Endodermal cell (in vitro differentiated cells): ENCODE data around the gene EEF1B2. TPM values are rescaled to one million over a fixed set of nuclear protein-coding genes. Genes with fewer than 3 reads are reported as not detected.
A peak's percentile ranks its signal among the peaks of the same experiment; 100 is the strongest.
"Not testable (repeated sequence)": the region's sequence is repeated elsewhere in the genome, so short reads cannot be mapped to it uniquely, and the experiment has no call there.

Experiments used
- DNase-seq: peaks from one replicate; pipeline ENCODE4 v3.0.0-alpha.2; 2017
- H3K27ac ChIP-seq: 2 replicates; pipeline ENCODE4 v1.5.1; 2013; ENCODE audit warnings: mild to moderate bottlenecking, low read depth, low read length, moderate library complexity
- H3K27me3 ChIP-seq: 2 replicates; pipeline ENCODE4 v1.6.1; 2013; ENCODE audit warnings: mild to moderate bottlenecking, low read length, moderate library complexity; ENCODE audit not compliant: insufficient read depth, control insufficient read depth, poor library complexity, severe bottlenecking
- H3K36me3 ChIP-seq: 2 replicates; pipeline ENCODE4 v1.7.0; 2013; ENCODE audit warnings: mild to moderate bottlenecking, low read length, moderate library complexity; ENCODE audit not compliant: control insufficient read depth, insufficient read depth
- H3K4me1 ChIP-seq: one replicate; pipeline ENCODE4 v1.7.0; 2013; ENCODE audit warnings: low read length; ENCODE audit not compliant: control insufficient read depth, insufficient read depth
- H3K4me3 ChIP-seq: 2 replicates; pipeline ENCODE4 v1.5.1; 2013; ENCODE audit warnings: mild to moderate bottlenecking, low read length, moderate library complexity
- H3K9ac ChIP-seq: 2 replicates; pipeline ENCODE4 v1.6.1; 2013; ENCODE audit warnings: mild to moderate bottlenecking, low read length, moderate library complexity; ENCODE audit not compliant: poor library complexity, severe bottlenecking; ENCODE audit errors: extremely low read depth
- H3K9me3 ChIP-seq: 2 replicates; pipeline ENCODE4 v1.6.1; 2013; ENCODE audit warnings: mild to moderate bottlenecking, low read length, moderate library complexity; ENCODE audit not compliant: control insufficient read depth
- H3K27ac Mint-ChIP-seq: 2 replicates; pipeline ENCODE4 v1.8.0; 2020; ENCODE audit warnings: mixed read lengths
- H3K27me3 Mint-ChIP-seq: 2 replicates; pipeline ENCODE4 v1.8.0; 2021; ENCODE audit warnings: mild to moderate bottlenecking, mixed read lengths; ENCODE audit not compliant: insufficient read depth
- H3K36me3 Mint-ChIP-seq: 2 replicates; pipeline ENCODE4 v1.8.0; 2020; ENCODE audit warnings: low read depth, mixed read lengths
- H3K4me1 Mint-ChIP-seq: 2 replicates; pipeline ENCODE4 v1.8.0; 2020; ENCODE audit warnings: mixed read lengths
- H3K4me3 Mint-ChIP-seq: 2 replicates; pipeline ENCODE4 v1.8.0; 2020; ENCODE audit warnings: mild to moderate bottlenecking, moderate library complexity, mixed read lengths
- H3K9me3 Mint-ChIP-seq: 2 replicates; pipeline ENCODE4 v1.8.0; 2020; ENCODE audit warnings: mild to moderate bottlenecking, mixed read lengths
- CTCF ChIP-seq: fragments of 200-600 bp; sonication (generic); conservative IDR thresholded peaks from 2 replicates; pipeline ENCODE4 v1.5.0; 2021; ENCODE audit warnings: antibody characterized with exemption, mild to moderate bottlenecking
- WGBS, 2 experiments: methylation state at CpG; one replicate each; pipeline versions ENCODE4 v1.1.5 to v1.1.7; 2013; ENCODE audit warnings: missing lambda C conversion rate in 2 of 2, mixed read lengths in 1 of 2; ENCODE audit not compliant: insufficient coverage in 1 of 2, insufficient read length in 1 of 2; 5-methylcytosine and 5-hydroxymethylcytosine counted together
- total RNA-seq, 2 donors: library from RNA; stranded (reverse); fragmentation: NEBNext Ultra II Directional in 1 of 2; extraction: Animal tissue kit (Norgen Biotek cat#: 25700) in 1 of 2; gene quantifications; 2 replicates in 1 of 2; 3 replicates in 1 of 2; pipeline ENCODE4 v1.2.1, GENCODE V29; 2021

Gene EEF1B2
- total RNA-seq, 2 donors from 2014 or later, result 518 to 562 TPM

DNA sequence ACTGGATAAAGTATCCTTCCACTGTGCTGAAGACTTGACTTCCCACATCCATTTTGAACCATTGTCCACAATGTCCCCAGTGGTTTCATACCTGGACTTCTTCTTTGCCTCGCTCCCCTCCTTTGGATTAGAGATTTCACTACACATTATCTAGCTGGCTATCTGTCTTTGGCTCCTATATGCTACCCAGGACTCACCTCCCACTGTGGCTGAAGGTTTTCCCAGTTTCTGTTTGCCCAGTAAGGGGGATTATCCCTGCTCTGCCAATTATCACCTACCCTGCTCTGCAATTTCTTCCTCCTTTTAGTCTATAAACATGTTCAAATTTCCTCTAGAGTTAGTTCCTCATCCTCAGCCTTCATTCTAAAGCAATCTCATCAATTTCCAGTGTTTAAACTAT lies 9.5 kb upstream of the EEF1B2 start:
- no peaks in the 10 kb centered on the region for H3K27me3 Mint-ChIP-seq
- Histone ChIP-seq H3K9ac (no peak overlapping the region), H3K4me3 (peak overlapping the region; percentile 7), H3K9me3 (no peaks in the 10 kb centered on the region), H3K27me3 (no peaks in the 10 kb centered on the region), H3K36me3 (peaks cover 55% of the 10 kb centered on the region), H3K27ac (no peak overlapping the region), H3K4me1 (no peaks in the 10 kb centered on the region)
- H3K4me1 Mint-ChIP-seq, result peaks cover 26% of the 10 kb centered on the region
- no peak for TF ChIP-seq CTCF
- DNase-seq, result peak; percentile 60
- 78 to 86% methylated on average over 1 of the region's 1 CpG for WGBS, 2 experiments
- H3K27ac Mint-ChIP-seq, result peak overlapping the region; percentile 72
- H3K4me3 Mint-ChIP-seq, result peak overlapping the region; percentile 16
- peaks cover 49% of the 10 kb centered on the region for H3K36me3 Mint-ChIP-seq
- H3K9me3 Mint-ChIP-seq, result no peaks in the 10 kb centered on the region

GRCh38 chr2:206150631-206151030 lies 9.1 kb upstream of the EEF1B2 start:
- no peaks in the 10 kb centered on the region for H3K4me1 ChIP-seq
- H3K9me3 ChIP-seq, result no peaks in the 10 kb centered on the region
- peaks cover 45% of the 10 kb centered on the region for H3K36me3 Mint-ChIP-seq
- TF ChIP-seq CTCF, result no peak
- H3K9me3 Mint-ChIP-seq, result no peaks in the 10 kb centered on the region
- H3K36me3 ChIP-seq, result peaks cover 50% of the 10 kb centered on the region
- WGBS, 2 experiments, result 92% methylated on average over 4 of the region's 4 CpGs
- no peak overlapping the region for H3K4me3 Mint-ChIP-seq
- H3K27me3 Mint-ChIP-seq, result no peaks in the 10 kb centered on the region
- peak overlapping the region; percentile 7 for H3K4me3 ChIP-seq
- H3K27me3 ChIP-seq, result no peaks in the 10 kb centered on the region
- H3K27ac Mint-ChIP-seq, result peak overlapping the region; percentile 72
- no peak overlapping the region for H3K27ac ChIP-seq
- no peak for DNase-seq
- H3K4me1 Mint-ChIP-seq, result peaks cover 26% of the 10 kb centered on the region
- no peak overlapping the region for H3K9ac ChIP-seq

DNA sequence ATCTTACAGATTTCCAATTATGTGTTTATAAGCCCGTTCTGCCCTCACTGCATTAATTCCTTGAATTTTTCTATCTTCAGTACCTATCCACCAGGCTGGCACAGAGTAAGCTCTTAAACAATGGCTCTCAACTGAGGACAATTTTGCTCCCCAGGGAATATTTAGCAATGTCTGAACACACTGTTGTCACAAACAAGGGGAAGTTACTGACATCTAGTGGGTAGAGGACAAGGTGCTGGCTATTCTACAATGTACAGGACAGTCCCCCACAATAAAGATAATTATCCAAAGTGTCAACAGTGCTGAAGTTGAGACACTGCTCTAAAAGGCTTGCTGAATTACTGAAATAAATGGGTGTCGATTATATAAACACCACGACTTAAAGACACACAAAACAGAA lies 5.5 kb upstream of the EEF1B2 start:
- peaks cover 12% of the 10 kb centered on the region for H3K9me3 ChIP-seq
- H3K27ac Mint-ChIP-seq, result peak overlapping the region; percentile 3
- no peaks in the 10 kb centered on the region for H3K9me3 Mint-ChIP-seq
- H3K27me3 Mint-ChIP-seq, result no peaks in the 10 kb centered on the region
- no peak overlapping the region for H3K4me3 Mint-ChIP-seq
- H3K36me3 ChIP-seq, result peaks cover 25% of the 10 kb centered on the region
- no peak overlapping the region for H3K4me3 ChIP-seq
- H3K27ac ChIP-seq, result no peak overlapping the region
- H3K4me1 Mint-ChIP-seq, result peaks cover 29% of the 10 kb centered on the region
- no peak overlapping the region for H3K9ac ChIP-seq
- H3K36me3 Mint-ChIP-seq, result peaks cover 24% of the 10 kb centered on the region
- H3K27me3 ChIP-seq, result no peaks in the 10 kb centered on the region
- TF ChIP-seq CTCF, result peak; percentile 65
- DNase-seq, result no peak
- no peaks in the 10 kb centered on the region for H3K4me1 ChIP-seq
- WGBS, 2 experiments, result 93 to 100% methylated on average over 1 to 3 of the region's 3 CpGs

- H3K27me3 ChIP-seq, H3K4me1 ChIP-seq, H3K27ac ChIP-seq, DNase-seq, H3K27ac Mint-ChIP-seq, H3K9me3 Mint-ChIP-seq, H3K27me3 Mint-ChIP-seq, H3K9ac ChIP-seq: not testable (repeated sequence)
- peaks cover 30% of the 10 kb centered on the region for H3K36me3 Mint-ChIP-seq
- H3K4me1 Mint-ChIP-seq, result peaks cover 20% of the 10 kb centered on the region
- Histone ChIP-seq H3K36me3 (peaks cover 28% of the 10 kb centered on the region), H3K9me3 (peaks cover 12% of the 10 kb centered on the region), H3K4me3 (peak overlapping the region; percentile 98)
- WGBS, 2 experiments, result 88 to 97% methylated on average over 8 to 11 of the region's 11 CpGs
- peak overlapping the region; percentile 26 for H3K4me3 Mint-ChIP-seq
Observed at GRCh38 chr2:206157014-206157413, 2.7 kb upstream of the EEF1B2 start.
